Esophagus squamous epithelium (tissue), 4 donors: Measurements from ENCODE around the gene CCNB1IP1.

Experiments used
- POLR2A ChIP-seq, 4 donors: fragments of 450-650 bp; IDR thresholded peaks; one replicate each; pipeline ENCODE4 v1.6.1; 2017; ENCODE audit warnings: antibody characterized with exemption in 4 of 4, mild to moderate bottlenecking in 4 of 4, moderate library complexity in 3 of 4
- TF ChIP-seq, protein P1 (sequence below), 6 experiments: fragments of 450-650 bp in 4 of 6; fragments of 200-600 bp in 2 of 6; sonication (generic) in 2 of 6; IDR thresholded peaks; one replicate each; pipeline ENCODE4 v1.5.1; 2016 to 2019; ENCODE audit warnings: antibody characterized with exemption in 6 of 6, mild to moderate bottlenecking in 4 of 6, moderate library complexity in 4 of 6

- TF ChIP-seq, protein P1, sequence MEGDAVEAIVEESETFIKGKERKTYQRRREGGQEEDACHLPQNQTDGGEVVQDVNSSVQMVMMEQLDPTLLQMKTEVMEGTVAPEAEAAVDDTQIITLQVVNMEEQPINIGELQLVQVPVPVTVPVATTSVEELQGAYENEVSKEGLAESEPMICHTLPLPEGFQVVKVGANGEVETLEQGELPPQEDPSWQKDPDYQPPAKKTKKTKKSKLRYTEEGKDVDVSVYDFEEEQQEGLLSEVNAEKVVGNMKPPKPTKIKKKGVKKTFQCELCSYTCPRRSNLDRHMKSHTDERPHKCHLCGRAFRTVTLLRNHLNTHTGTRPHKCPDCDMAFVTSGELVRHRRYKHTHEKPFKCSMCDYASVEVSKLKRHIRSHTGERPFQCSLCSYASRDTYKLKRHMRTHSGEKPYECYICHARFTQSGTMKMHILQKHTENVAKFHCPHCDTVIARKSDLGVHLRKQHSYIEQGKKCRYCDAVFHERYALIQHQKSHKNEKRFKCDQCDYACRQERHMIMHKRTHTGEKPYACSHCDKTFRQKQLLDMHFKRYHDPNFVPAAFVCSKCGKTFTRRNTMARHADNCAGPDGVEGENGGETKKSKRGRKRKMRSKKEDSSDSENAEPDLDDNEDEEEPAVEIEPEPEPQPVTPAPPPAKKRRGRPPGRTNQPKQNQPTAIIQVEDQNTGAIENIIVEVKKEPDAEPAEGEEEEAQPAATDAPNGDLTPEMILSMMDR (IDR thresholded peaks at IDR 0.05), result no peak
- TF ChIP-seq POLR2A (IDR thresholded peaks at IDR 0.05), result no peak
These were observed 38.0 kb downstream of the CCNB1IP1 start for GRCh38 chr14:20295067-20295466.
